Mucosa of gallbladder (tissue), 1 donor: ENCODE measurements around the gene SCGB1A1. TPM values are rescaled to one million over a fixed set of nuclear protein-coding genes. Genes with fewer than 3 reads are reported as not detected.

ENCODE experiments used
- DNase-seq: peaks from one replicate; pipeline ENCODE4 v3.0.0-alpha.2; 2020; ENCODE audit warnings: low spot score
- total RNA-seq: library from RNA; stranded (reverse); gene quantifications from one replicate; pipeline ENCODE4 v1.2.1, GENCODE V29; 2021
- donor health status: DM: no; HTN: no; CAD: no.

Gene SCGB1A1
- total RNA-seq, 1 donor from 2014 or later, result 2.7 TPM

GRCh38 chr11:62420882-62421281 lies 2.0 kb downstream of the SCGB1A1 start:
- DNase-seq, result no peak

DNA sequence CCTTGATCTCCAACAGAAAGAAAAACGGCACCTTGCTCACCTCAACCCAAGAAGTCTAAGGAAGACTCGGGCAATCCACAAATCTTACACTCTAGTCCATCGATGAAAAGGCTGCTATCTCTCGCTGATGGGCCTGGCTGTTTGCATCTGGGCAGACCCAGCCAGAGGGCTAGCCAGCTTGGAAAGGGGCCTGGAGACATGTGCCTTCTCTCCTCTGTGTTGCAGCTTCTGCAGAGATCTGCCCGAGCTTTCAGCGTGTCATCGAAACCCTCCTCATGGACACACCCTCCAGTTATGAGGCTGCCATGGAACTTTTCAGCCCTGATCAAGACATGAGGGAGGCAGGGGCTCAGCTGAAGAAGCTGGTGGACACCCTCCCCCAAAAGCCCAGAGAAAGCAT lies 3.2 kb downstream of the SCGB1A1 start:
- DNase-seq, result no peak

DNA sequence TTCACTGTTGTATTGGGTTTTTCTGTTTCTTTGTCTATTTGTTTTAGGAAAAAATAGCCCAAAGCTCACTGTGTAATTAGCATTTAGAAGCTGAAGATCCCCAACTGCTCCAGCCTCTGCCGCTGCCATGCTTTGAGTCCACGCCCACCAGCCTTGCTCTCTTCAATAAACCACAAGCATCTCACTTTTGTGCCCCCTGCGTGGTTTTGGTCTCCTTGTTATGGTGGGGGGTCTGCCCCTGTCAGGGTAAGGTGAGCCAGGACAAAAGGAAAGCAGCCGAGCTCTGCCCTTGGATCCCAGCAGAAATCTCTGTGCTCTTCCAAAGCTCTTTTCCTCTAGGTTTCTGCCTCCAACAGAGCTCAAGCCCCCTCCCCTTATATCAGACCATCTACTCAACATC lies 4.2 kb downstream of the SCGB1A1 start:
- DNase-seq, result no peak

DNA sequence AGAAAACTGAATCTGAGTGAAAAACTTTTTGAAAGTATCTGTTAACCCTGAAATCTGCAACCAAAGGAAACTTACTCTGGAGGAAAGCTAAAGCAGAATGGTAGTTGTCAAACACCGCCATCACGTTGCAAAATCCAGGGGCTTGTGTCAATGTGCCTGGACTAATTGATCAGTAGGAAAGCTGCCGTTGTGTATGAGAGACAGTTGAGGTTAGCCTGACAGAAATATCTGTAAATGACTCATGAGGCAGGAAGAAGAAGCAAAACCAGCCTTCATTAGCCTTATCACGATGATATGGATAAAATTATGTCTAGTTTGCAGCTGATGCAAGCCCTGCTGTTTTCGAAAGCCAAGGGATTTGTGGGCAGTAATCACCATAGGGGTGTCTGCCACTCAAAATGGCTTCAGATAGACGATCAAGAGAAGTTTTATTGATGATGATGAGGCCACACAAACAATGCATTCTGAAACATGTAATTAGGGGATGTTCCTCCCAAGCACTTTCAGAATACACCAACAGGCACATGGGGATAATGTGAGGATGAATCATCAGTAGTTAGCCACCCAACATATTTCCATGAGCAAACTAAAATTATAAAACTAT lies 8.9 kb downstream of the SCGB1A1 start:
- DNase-seq, result no peak

DNA sequence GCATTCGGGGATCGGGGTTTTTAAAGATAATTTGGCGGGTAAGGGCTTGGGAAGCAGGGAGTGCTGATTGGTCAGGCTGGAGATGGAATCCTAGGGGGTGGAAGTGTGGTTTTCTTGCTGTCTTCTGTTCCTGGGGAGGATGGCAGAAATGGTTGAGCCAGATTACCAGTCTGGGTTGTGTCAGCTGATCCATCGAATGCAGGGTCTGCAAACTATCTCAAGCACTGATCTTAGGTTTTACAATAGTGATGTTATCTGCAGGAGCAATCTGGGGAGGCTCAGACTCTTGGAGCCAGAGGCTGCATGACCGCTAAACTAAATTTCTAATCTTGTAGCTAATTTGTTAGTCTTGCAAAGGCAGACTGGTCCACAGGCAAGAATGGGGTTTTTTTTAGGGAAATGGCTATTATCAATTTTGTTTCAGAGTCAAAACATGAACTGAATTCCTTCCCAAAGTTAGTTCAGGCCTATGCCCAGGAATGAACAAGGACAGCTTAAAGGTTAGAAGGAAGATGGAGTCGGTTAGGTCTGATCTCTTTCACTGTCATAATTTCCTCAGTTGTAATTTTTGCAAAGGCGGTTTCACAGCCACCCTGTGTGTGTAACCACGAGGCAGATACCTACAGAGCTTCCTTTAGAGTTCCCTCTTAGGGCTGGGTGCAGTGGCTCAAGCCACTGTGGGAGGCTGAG lies 10.2 kb downstream of the SCGB1A1 start:
- DNase-seq, result no peak

DNA sequence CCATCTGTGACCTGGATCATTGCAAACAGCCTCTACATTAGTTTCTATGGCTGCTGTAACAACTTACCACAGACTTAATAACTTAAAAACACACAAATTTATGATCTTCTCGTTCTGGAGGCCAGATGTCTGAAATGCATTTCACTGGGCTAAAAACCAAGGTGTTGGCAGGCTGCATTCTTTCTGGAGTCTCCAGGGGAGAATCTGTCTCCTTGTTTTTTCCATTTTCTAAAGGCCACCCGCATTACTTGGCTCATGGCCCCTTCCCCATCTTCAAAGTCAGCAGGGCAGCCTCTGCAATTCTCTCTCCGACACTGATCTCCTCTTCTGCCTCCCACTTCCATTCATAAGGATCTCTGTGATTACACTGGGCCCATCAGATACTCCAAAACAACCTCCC lies 11.6 kb downstream of the SCGB1A1 start:
- DNase-seq, result no peak

- DNase-seq, result no peak
Measured at GRCh38 chr11:62431171-62431901, 12.5 kb downstream of the SCGB1A1 start.

- DNase-seq, result peak; percentile 65
Measured at GRCh38 chr11:62432695-62433094, 13.9 kb downstream of the SCGB1A1 start.

DNA sequence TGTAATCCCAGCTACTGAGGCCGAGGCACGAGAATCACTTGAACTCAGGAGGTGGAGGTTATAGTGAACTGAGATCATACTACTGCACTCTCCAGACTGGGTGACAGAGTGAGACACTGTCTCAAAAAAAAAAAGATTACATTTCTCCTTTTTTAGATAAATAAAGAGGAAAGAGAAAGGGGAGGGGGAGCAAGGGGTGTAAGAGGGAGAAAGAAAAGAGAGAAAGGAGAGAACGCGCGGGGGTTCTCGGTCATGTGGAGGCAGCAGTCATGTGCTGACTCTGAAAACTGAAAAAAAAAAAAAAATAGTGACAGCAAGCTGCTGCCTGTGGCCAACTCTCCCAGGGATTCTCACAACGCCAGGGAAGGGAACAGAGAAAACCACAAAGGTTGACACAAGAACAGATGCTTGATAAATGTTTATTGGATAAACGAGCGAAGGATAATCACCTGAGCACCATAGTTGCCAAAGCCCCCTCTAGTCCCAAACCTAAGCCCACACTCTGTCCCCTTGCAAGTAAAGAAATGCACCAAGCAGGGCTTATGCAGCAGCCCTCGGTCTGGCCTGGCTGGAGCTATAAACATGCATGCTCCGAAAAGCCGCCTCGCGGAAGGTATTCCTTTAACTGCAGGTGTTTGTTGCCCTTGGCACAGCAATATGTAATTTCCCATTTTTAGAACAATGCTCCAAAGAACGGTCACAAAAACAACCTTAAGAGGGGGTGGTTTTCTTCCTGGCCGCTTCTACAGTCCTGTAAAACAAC lies 14.5 kb downstream of the SCGB1A1 start:
- no peak for DNase-seq

DNA sequence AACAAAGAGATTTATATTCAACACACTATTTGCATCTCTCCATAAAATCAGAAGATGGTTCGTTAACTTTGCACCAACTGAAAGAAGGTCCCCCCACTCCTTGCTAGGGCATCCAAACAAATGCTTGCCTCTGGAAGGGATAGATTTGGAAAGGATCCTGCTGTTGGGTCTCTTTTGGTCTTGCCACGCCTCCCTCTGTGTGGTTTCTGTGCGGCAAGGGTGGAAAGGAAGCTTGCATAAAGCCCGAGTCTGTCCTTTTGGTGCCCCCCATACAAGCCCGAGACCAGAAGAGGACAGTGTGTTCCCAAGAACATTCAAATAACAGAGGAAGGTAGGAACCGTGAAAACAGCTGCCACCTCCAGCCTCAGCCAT lies 15.1 kb downstream of the SCGB1A1 start:
- no peak for DNase-seq

DNA sequence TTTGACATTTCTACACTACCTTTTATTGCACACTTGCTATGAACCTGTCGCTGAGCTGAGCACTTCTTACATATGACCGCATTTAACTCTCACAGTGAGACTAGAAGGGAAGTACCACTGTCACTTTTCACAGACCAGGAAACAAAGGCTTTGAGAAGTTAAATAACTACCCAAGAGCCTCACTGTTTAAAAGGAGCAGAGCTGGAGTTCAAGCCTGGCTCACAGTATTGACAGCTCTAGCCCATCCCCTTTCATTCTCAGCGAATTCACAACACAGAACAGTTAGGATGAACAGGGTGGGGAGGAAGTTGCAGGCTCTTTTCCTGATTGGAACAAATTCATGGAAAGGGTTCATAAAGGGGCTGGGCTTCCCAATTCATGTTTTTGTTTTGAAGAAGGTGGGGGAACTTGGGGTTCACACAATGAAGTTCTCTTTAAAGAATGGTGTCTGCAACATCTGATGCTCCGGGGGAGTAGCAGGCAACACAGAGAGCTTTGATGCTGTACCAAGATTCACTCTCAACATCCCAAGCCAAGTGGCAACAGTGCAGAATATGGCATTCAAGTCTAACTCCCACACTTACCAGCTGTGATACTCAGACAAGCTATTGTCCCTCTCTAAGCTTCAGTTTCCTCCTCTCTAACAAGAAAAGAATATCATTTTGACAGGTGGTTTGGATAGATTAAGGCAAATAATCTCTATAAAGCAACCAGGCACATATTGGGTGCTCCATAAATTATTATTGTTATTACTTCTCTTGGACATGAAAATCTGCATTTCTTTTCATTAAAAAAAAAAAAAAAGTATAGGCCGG lies 17.2 kb downstream of the SCGB1A1 start:
- no peak for DNase-seq

DNA sequence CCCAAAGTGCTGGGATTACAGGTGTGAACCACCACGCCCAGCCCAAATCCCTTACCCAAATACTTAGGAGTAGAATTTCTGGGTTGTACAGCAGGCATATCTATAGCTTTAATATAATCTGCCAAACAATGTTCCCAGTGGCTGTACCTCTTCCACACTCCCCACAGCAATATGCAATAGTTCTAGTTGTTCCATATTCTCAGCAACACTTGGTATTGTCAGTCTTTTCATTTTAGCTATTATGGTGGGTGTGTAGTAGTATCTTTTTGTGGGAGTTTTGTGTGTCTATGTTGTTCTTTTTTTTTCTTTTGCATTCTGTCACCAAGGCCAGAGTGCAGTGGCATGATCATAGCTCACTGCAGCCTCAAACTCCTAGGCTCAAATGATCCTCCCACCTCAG lies 18.8 kb downstream of the SCGB1A1 start:
- DNase-seq, result no peak

DNA sequence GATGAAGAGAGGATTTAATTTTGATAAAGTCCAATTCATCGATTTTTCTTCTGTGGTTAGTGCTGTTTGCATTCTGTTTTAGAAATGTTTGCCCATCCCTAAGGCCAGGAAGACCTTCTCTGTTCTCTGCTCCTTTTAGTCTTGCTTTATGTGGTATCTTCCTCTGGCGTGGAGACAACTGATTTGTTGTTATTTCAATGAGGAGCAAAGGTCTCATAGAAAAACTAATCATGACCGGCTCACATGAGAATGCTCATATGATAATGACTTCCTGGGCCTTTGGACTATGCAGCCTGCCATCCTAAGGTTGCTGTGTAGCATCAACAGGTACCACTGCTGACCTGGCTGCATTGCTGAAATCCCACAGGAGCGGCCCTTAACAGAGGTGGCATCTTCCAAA lies 19.8 kb downstream of the SCGB1A1 start:
- DNase-seq, result peak; percentile 63

- DNase-seq, result no peak
Measured at GRCh38 chr11:62439785-62440602, 21.2 kb downstream of the SCGB1A1 start.

GRCh38 chr11:62443390-62444235 lies 24.8 kb downstream of the SCGB1A1 start:
- DNase-seq, result no peak

GRCh38 chr11:62444236-62444833 lies 25.5 kb downstream of the SCGB1A1 start:
- DNase-seq, result peak; percentile 45

- DNase-seq, result no peak
Measured at GRCh38 chr11:62444835-62445234, 26.0 kb downstream of the SCGB1A1 start.

DNA sequence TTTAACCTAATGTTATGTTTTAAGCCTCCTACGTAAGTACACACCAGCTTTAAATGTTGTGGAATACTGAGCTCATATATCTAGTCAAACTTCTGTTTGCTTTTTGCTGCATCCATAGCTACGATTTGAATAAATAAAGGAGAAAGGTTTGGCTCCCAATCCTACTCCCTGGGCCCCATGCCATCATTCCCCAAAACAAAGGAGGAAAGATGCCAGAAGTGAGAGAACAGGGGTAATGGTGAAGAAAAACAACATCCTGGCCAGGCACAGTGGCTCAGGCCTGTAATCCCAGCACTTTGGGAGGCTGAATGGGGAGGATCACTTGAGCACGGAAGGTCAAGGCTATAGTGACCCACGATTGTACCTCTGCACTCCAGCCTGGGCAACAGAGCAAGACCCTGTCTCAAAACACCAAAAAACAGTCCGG lies 26.5 kb downstream of the SCGB1A1 start:
- peak; percentile 42 for DNase-seq

- DNase-seq, result no peak
Measured at GRCh38 chr11:62446091-62446490, 27.3 kb downstream of the SCGB1A1 start.
